ENCODE results near the gene XRN2.

GRCh38 chr20:21360705-21361104 is 57.6 kb downstream of the XRN2 start:
- TF ChIP-seq FOXP2 (optimal IDR thresholded peaks at IDR 0.05; ENCODE audit: borderline replicate concordance, extremely low read depth, extremely low read length, insufficient read depth): no peak
- TF ChIP-seq REST (IDR thresholded peaks at IDR 0.05; ENCODE audit: insufficient read depth in 1 of 2, low read depth in 2 of 2, low read length in 2 of 2): no peak
- TF ChIP-seq TAF1 (IDR thresholded peaks at IDR 0.05; ENCODE audit: borderline replicate concordance, insufficient read depth, low read length): no peak
- no peak for TF ChIP-seq POLR2AphosphoS5 (IDR thresholded peaks at IDR 0.05; ENCODE audit: low read depth, low read length)
- no peak for TF ChIP-seq SIN3A (IDR thresholded peaks at IDR 0.05; ENCODE audit: borderline replicate concordance, insufficient read depth, low read length)

Measured in PFSK-1 (cell line).